Right cardiac atrium (tissue), 5 donors: Measurements from ENCODE around the gene UBE4A. TPM values are rescaled to one million over a fixed set of nuclear protein-coding genes. Genes with fewer than 3 reads are reported as not detected.

ENCODE experiments used
- ATAC-seq, 2 donors: fragments of 200-7000 bp; cut with Tn5 transposase; one replicate each; pipeline versions ENCODE4 v1.8.0 to v1.9.1; 2020; ENCODE audit warnings: moderate library complexity in 2 of 2, mild to moderate bottlenecking in 1 of 2
- DNase-seq, 3 donors: peaks; one replicate each; pipeline ENCODE4 v3.0.0-alpha.2; 2020
- H3K27ac ChIP-seq: one replicate; pipeline ENCODE4 v1.5.1; 2013; ENCODE audit warnings: mild to moderate bottlenecking, low read length, control low read depth, moderate library complexity
- H3K27me3 ChIP-seq: one replicate; pipeline ENCODE4 v1.6.1; 2013; ENCODE audit not compliant: control insufficient read depth, insufficient read depth
- H3K4me1 ChIP-seq: one replicate; pipeline ENCODE4 v1.6.1; 2013; ENCODE audit warnings: low read length; ENCODE audit not compliant: control insufficient read depth, insufficient read depth
- H3K4me3 ChIP-seq: one replicate; pipeline ENCODE4 v1.5.1; 2013; ENCODE audit warnings: low read length, control low read depth
- H3K9me3 ChIP-seq: one replicate; pipeline ENCODE4 v1.6.1; 2013; ENCODE audit warnings: low read length; ENCODE audit not compliant: control insufficient read depth
- WGBS: extraction: QIAGEN DNeasy Blood & Tissue Kit; methylation state at CpG from one replicate; pipeline ENCODE4 v1.1.7; 2013; 5-methylcytosine and 5-hydroxymethylcytosine counted together
- intact Hi-C, 4 donors: fragments of 100-400 bp; cut with DNase I; formaldehyde crosslinking; loops; one replicate each; pipeline versions ENCODE4 v1.11.0 to v1.14.0; 2022 to 2023
- polyA plus RNA-seq: library from polyadenylated mRNA; stranded (reverse); fragments of 200-250 nt; gene quantifications from one replicate; pipeline ENCODE4 v1.2.3, GENCODE V29; 2013
- total RNA-seq, 4 donors: library from RNA; stranded (reverse); fragmentation: NEBNext Ultra II Directional; extraction: Animal tissue kit (Norgen Biotek cat#: 25700); gene quantifications; one replicate each; pipeline ENCODE4 v1.2.1, GENCODE V29; 2021
- donor health status: healthy with polysubstance abuse.
- donor health status: DM: no; HTN: yes; CAD: no.
- donor health status: DM: no; HTN: no; CAD: no.
- donor health status: DM: no; HTN: yes; CAD: no; lungs with severe emphysema.
- donor health status: DM: yes; HTN: yes; CAD: no.

The UBE4A gene
- total and polyA plus RNA-seq, 5 donors, result 15.9 to 45.8 (median 42.5) TPM

DNA sequence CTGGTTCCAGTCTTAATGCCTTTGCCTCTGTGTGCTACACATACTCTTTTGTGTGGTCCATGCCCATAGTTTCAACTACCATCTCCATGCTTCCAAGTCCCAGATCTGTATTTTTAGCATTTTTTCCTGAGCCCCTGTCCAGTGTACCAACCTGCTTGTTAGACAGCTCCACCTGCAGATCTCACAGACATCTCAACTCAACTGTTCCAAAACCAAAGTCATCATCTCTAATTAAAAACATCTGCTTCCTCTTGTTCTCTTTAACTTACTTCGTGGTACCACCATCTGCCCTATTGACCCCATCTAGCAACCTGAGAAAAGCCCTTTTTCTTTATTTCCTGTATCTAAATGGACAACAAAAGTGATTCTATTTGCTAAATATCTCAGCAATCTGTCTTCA lies 68.3 kb downstream of the UBE4A start:
- H3K9me3 ChIP-seq, result no peaks in the 10 kb centered on the region
- DNase-seq (no peak), ATAC-seq (no peak)
- no peak overlapping the region for H3K27ac ChIP-seq
- no peak overlapping the region for H3K4me3 ChIP-seq
- 8% methylated on average over 1 of the region's 1 CpG for WGBS
- intact Hi-C loops, result no loop called here
- H3K27me3 ChIP-seq, result no peaks in the 10 kb centered on the region
- H3K4me1 ChIP-seq, result no peaks in the 10 kb centered on the region

DNA sequence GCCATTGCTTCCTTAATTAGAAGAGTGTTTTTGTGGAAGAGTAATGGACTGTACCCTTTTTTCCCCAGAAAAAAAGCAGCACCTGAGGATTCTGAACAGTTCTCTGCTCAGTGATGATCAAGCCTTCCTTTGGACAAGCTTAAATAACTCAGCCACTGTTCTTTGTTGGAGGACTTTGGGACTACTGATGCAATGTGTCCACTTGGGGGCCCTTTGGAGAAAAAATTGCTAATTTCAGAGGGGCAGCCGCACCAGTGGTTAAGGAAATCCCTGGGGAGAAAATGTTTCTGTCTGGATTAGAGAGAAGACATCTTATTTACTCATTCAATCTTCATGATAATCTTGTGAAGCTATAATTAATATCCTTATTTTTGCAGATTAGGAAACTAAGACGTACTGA lies 71.6 kb downstream of the UBE4A start:
- Histone ChIP-seq H3K27ac (no peak overlapping the region), H3K4me3 (no peak overlapping the region), H3K4me1 (no peaks in the 10 kb centered on the region), H3K9me3 (no peaks in the 10 kb centered on the region), H3K27me3 (no peaks in the 10 kb centered on the region)
- DNase-seq, result no peak
- ATAC-seq, result no peak
- intact Hi-C loops, result no loop called here
- 68% methylated on average over 2 of the region's 2 CpGs for WGBS

DNA sequence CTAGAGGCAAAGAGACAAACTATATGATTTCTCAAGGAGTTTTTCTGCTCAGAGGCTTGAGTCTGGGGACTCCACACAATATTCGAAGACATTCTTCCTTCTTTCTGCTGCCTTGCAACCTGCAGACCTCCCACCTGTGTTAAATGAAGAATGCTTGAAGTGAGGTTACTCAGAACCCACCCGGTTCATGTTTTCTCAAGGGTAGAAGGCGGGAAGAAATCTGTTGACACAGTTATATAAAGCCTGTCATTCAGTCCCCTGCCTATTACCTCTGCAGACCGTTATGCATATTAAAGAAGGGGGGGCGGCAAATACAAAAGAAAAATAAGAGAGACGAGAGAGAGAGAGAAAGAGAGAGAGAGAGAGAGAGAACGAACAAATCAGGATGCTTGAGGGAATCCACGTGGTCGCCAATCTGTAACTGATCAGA lies 74.7 kb downstream of the UBE4A start:
- no peaks in the 10 kb centered on the region for H3K4me1 ChIP-seq
- intact Hi-C loops, result no loop called here
- ATAC-seq (no peak), DNase-seq (no peak)
- H3K4me3 ChIP-seq, result peak overlapping the region; percentile 84
- H3K9me3 ChIP-seq, result no peaks in the 10 kb centered on the region
- WGBS, result 7% methylated on average over 9 of the region's 9 CpGs
- H3K27me3 ChIP-seq, result no peaks in the 10 kb centered on the region
- H3K27ac ChIP-seq, result no peak overlapping the region

DNA sequence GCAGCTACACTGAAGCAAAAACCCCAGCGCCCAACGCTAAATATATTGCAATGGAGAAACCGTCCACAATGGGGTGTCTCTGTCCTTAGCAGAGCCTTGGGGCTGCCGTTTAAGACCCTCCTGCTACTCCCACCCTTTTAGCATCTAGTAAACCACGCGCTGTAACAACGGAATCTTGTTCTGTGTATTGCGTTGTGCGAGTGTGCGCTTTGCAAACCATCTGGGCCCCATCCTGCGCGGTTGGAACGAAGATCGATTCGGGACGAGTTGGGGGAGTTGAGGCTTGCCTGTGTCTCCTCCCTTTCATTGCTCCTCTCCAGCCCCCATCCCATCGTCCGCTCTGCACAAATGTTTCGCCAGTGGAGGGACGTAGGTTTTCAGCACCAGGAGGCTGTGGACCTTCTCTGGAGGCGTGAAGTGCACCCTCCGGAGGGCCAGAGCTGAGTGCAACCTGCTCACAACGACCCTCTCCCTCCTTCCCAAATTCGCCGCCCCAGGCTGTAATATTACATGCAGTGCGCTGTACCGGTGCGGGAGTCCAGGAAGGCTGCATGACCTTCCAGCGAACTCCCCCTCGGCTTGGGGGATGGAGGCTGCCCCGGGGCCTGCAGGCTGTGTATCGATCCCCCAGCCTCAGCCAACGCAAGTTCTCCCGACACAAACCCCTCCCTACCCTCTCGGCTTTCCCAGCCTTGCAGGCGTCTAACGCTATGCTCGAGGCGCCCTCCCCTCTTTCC lies 75.3 kb downstream of the UBE4A start:
- H3K4me1 ChIP-seq, result no peaks in the 10 kb centered on the region
- no peak overlapping the region for H3K27ac ChIP-seq
- WGBS, result under 1% methylated on average over 39 of the region's 39 CpGs
- intact Hi-C loops, result loop anchor here in 1 of 4 donors (5.0 kb wide), 1 partner anchor 32 kb away; the partner anchor contains the start of gene ATP5MG
- H3K27me3 ChIP-seq, result no peaks in the 10 kb centered on the region
- H3K9me3 ChIP-seq, result no peaks in the 10 kb centered on the region
- DNase-seq, result peak in 2 of 3 donors; percentile 60
- ATAC-seq, result peak; percentile 1 to 2
- peak overlapping the region; percentile 84 for H3K4me3 ChIP-seq

DNA sequence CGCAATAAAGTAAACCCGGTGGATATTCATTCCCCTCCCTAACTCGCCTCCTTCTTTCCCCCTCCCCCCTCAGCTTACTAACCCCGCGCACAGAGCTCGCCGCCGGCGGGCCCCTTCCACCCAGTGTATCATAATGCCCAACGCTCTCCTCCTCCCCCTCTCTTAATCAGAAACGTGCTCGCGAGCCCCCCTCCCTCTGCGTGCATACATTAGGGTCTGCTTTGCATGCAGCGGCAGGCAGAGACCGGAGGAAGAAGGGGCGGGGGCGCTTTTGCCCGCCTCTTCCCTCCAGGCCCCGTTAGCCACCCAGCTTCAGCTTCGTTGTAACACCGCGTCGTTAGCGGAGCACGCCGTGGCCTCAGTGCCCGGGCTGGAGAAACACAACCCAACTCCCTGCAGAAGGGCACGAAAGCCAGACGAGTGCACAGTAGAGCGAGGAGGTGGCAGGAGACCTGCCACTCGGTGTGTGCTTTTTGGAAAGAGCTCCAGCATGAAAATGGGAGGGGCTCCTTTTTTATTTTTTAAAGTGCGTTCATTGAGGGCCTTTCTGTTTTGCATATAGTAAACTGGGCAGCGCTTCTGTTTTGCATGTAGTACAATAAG lies 76.0 kb downstream of the UBE4A start:
- Histone ChIP-seq H3K4me3 (peak overlapping the region; percentile 84), H3K4me1 (no peaks in the 10 kb centered on the region), H3K27ac (peak overlapping the region; percentile 84), H3K27me3 (no peaks in the 10 kb centered on the region), H3K9me3 (no peaks in the 10 kb centered on the region)
- DNase-seq (peak; percentile 38 to 80 (median 79)), ATAC-seq (peak; percentile 6 to 31)
- WGBS, result under 1% methylated on average over 34 of the region's 34 CpGs
- intact Hi-C loops, result loop anchor here in 1 of 4 donors (5.0 kb wide), 1 partner anchor 33 kb away; the partner anchor contains the start of gene ATP5MG

DNA sequence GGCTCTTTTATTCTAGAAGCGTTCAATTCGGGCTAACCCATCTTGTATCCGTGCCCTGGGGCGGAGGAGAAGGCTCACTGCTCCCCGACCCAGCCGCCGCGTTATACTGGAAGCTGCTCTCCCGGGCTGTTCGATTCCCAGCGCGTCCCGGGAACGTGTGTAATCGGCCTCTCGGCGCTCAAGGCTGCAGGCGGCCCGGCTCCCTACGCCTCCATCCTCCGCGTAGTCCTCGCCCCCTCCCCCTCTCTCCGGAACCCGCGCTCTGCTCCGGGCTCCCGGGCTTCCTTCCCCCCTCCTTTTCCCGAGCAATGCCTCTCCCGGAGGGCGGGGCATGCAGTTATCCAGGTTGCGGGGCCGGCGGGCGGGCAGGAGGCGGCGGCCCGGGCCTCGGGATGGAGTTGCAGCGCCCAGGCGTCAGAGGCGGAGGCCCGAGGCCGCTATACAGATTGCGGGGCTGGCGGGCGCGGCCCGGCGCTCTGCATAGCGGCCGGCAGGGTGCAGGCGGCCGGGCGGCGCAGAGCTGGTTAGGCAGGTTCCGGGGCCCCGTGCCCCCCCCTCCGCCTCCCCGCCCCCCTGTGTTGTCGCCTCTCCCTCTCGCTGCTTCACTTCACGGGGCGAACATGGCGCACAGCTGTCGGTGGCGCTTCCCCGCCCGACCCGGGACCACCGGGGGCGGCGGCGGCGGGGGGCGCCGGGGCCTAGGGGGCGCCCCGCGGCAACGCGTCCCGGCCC lies 76.7 kb downstream of the UBE4A start, which contains the start of gene KMT2A:
Gene KMT2A, plus strand, starts transcription at position 600 of the 732 bp plus-strand sequence. Its CDS starts 21 bp downstream, at position 621.
- H3K4me1 ChIP-seq, result no peaks in the 10 kb centered on the region
- DNase-seq (peak; percentile 98 to 100 (median 99)), ATAC-seq (peak; percentile 92 to 95)
- peak within 1 kb of the TSS; percentile 84 for H3K27ac ChIP-seq
- intact Hi-C loops, result loop anchor here in 1 of 4 donors (5.0 kb wide), 1 partner anchor 34 kb away; the partner anchor contains the start of gene ATP5MG
- H3K4me3 ChIP-seq, result peak within 1 kb of the TSS; percentile 84
- no peaks in the 10 kb centered on the region for H3K27me3 ChIP-seq
- H3K9me3 ChIP-seq, result no peaks in the 10 kb centered on the region
- under 1% methylated on average over 81 of the region's 83 CpGs for WGBS

DNA sequence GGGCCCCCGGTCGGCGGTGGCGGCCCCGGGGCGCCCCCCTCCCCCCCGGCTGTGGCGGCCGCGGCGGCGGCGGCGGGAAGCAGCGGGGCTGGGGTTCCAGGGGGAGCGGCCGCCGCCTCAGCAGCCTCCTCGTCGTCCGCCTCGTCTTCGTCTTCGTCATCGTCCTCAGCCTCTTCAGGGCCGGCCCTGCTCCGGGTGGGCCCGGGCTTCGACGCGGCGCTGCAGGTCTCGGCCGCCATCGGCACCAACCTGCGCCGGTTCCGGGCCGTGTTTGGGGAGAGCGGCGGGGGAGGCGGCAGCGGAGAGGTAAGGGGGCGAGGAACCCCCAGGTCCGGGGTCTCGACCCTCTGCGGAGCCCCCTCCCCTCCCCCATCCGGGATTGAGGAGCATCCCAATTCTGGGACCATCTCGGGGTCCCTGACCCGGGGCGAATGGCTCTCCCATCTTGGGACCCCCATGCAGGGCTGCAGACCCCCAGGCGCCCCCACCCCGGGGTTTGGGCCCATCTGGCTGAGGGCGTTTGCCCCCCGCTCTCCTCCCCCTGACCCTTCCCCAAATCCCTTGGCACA lies 77.3 kb downstream of the UBE4A start:
- H3K27me3 ChIP-seq, result no peaks in the 10 kb centered on the region
- no peaks in the 10 kb centered on the region for H3K9me3 ChIP-seq
- no peak for ATAC-seq
- H3K4me3 ChIP-seq, result peak overlapping the region; percentile 84
- 0% methylated on average over 55 of the region's 55 CpGs for WGBS
- peaks cover under 1% of the 10 kb centered on the region for H3K4me1 ChIP-seq
- peak overlapping the region; percentile 73 for H3K27ac ChIP-seq
- intact Hi-C loops, result loop anchor here in 1 of 4 donors (5.0 kb wide), 1 partner anchor 34 kb away; the partner anchor contains the start of gene ATP5MG
- peak; percentile 50 to 75 (median 73) for DNase-seq

DNA sequence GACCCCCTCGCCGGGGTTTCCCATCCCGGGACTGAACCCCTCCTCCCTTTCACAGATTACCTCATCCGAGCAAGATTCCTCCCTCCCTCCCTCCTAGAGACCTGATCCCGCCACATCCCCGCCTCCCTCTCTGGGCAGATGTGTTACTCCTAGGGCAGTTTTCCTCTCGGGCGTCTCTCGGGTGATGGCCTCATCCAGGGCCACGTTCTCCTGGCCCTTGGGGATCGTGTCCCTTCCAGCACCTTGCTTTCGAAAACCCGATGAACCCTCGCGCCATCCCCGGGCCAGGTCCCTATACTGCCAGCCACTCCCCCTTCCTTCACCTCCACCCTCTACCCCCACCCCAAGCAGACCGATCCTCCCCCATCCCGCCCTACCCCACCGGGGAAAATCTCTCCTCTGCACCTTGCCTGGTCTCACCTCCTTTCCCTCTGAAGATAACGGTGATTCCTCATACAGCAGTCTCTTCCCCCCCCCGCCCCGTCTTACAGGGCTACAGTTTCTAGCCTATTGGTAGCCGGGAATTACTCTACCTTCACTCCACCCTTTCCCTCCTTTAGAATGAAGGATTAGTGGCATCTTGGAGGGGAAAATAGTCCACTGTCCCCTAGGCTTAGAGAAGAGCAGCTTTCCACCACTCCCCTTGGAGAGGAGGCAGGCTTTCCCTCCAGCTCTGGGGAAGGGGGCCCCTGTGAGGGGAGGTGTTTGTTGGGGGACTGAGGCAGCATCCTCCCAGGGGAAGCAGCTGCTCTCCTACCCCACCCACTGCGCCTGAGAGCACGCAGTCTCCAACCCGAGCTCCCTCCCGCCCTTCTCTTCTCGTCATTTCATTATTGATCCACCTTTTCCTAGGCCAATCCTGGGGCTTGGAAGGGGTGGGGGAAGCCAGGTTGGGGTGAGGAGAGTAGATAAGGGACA lies 78.1 kb downstream of the UBE4A start:
- intact Hi-C loops, result loop anchor here in 1 of 4 donors (5.0 kb wide), 1 partner anchor 35 kb away; the partner anchor contains the start of gene ATP5MG
- peak in 1 of 3 donors; percentile 68 for DNase-seq
- peak overlapping the region; percentile 84 for H3K4me3 ChIP-seq
- no peaks in the 10 kb centered on the region for H3K9me3 ChIP-seq
- peak overlapping the region; percentile 4 for H3K27ac ChIP-seq
- peaks cover 3% of the 10 kb centered on the region for H3K4me1 ChIP-seq
- no peaks in the 10 kb centered on the region for H3K27me3 ChIP-seq
- ATAC-seq, result no peak
- WGBS, result under 1% methylated on average over 28 of the region's 28 CpGs

DNA sequence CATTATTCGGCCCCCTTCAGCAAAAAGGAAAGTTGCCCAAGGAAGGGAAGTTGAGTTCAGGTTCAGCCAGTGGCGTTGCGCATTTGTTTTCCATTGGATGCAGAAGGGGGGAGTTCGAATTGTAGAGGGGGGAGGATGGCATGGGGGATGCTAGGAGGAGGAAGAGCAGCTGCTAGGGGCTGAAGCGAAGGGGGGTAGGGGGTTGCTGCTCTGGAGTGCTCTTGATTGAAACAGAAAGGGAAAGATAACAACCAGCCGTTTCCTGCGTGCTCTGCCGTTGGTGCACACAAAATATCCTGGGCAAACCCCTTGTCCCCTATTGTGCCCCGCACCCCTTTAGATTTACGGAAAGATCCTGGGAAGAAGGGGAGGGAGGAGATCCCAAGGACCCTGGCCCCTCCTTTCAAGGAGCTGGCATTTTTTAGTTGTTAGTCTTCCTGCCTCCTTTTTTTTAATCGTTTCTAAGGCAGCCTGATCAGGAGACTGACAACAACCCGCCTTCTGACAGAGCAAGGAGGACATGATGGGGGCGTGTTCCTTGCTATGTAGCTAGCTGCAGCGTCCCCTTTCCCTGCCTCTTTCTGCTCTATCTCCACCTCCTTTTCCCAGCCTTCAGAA lies 79.0 kb downstream of the UBE4A start:
- Histone ChIP-seq H3K4me3 (peak overlapping the region; percentile 84), H3K9me3 (no peaks in the 10 kb centered on the region), H3K27me3 (no peaks in the 10 kb centered on the region), H3K4me1 (peaks cover 3% of the 10 kb centered on the region), H3K27ac (peak overlapping the region; percentile 1)
- ATAC-seq, result no peak
- peak in 1 of 3 donors; percentile 69 for DNase-seq
- 2% methylated on average over 14 of the region's 14 CpGs for WGBS
- intact Hi-C loops, result loop anchor here in 1 of 4 donors (5.0 kb wide), 1 partner anchor 36 kb away; the partner anchor contains the start of gene ATP5MG
